Large intestine (tissue), 3 donors: ENCODE data around the gene TAB2. TPM values are rescaled to one million over a fixed set of nuclear protein-coding genes. Genes with fewer than 3 reads are reported as not detected.

Source experiments
- DNase-seq, 2 donors: peaks; one replicate each; pipeline versions ENCODE4 v3.0.0 to v3.0.0-alpha.2; 2013
- H3K27ac ChIP-seq: one replicate; pipeline ENCODE4 v1.5.1; 2013; ENCODE audit warnings: low read length
- H3K27me3 ChIP-seq: 2 replicates; pipeline ENCODE4 v1.6.1; 2013; ENCODE audit warnings: low read length; ENCODE audit not compliant: control insufficient read depth, insufficient read depth
- H3K36me3 ChIP-seq: 2 replicates; pipeline ENCODE4 v1.6.1; 2013; ENCODE audit warnings: low read length; ENCODE audit not compliant: control insufficient read depth, insufficient read depth
- H3K4me1 ChIP-seq: one replicate; pipeline ENCODE4 v1.6.1; 2013; ENCODE audit warnings: low read length; ENCODE audit not compliant: control insufficient read depth, insufficient read depth
- H3K4me3 ChIP-seq: one replicate; pipeline ENCODE4 v1.5.1; 2013; ENCODE audit warnings: low read length
- H3K9me3 ChIP-seq: one replicate; pipeline ENCODE4 v1.6.1; 2013; ENCODE audit warnings: mild to moderate bottlenecking, low read depth, low read length, moderate library complexity; ENCODE audit not compliant: control insufficient read depth
- WGBS: methylation state at CpG from one replicate; pipeline ENCODE4 v1.1.5; 2013; ENCODE audit warnings: low lambda C conversion rate; ENCODE audit not compliant: insufficient coverage; 5-methylcytosine and 5-hydroxymethylcytosine counted together
- polyA plus RNA-seq: library from polyadenylated mRNA; unstranded; fragments of 120-200 nt; gene quantifications from one replicate; pipeline ENCODE4 v1.2.1, GENCODE V29; 2013

The TAB2 gene
- polyA plus RNA-seq, 1 donor, result 43.7 TPM

DNA sequence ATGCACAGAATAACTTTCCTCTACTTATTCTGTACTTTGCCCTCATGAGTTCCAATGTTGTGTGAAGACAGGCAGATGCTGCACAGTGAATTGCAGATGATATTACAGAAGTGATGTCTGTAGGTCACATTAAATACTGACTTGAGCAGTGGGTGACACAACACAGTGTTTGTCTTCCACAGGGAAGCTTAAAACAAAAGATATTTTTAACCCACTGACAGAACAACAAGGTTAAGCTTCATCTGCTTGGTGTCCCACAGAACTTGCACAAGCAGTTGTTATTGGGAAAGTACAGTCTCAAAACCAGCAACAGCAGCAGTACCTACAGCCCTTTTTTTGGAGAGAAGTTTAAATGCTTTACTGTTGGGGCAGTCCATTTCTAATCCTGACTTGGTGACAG is 93.0 kb downstream of the TAB2 start:
- Histone ChIP-seq H3K4me1 (no peaks in the 10 kb centered on the region), H3K27ac (no peak overlapping the region), H3K4me3 (no peak overlapping the region), H3K9me3 (no peaks in the 10 kb centered on the region), H3K27me3 (no peaks in the 10 kb centered on the region), H3K36me3 (peaks cover 24% of the 10 kb centered on the region)
- DNase-seq, result no peak

DNA sequence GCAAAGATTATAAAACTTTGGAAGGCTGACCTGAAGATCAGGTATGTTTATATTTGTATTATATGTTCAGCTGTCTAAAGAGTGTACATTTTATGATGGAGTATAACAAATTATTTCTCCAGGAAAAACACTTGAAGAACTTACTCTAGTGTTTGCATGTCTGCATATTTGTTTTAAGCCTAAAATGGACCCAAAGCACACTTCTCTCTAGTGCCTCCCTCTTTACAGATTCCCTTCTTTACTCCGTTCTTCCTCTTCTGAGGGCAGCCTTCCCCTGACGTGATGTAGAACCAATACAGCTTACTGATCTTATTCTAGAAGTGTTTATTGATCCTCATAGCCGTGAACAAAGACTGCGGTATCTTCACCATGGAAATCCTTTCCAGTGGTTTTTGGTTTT is 96.5 kb downstream of the TAB2 start:
- H3K4me1 ChIP-seq, result no peaks in the 10 kb centered on the region
- H3K36me3 ChIP-seq, result peaks cover 20% of the 10 kb centered on the region
- H3K9me3 ChIP-seq, result no peaks in the 10 kb centered on the region
- WGBS, result 48% methylated on average over 2 of the region's 4 CpGs
- no peak for DNase-seq
- H3K27me3 ChIP-seq, result no peaks in the 10 kb centered on the region
- H3K4me3 ChIP-seq, result no peak overlapping the region
- no peak overlapping the region for H3K27ac ChIP-seq

DNA sequence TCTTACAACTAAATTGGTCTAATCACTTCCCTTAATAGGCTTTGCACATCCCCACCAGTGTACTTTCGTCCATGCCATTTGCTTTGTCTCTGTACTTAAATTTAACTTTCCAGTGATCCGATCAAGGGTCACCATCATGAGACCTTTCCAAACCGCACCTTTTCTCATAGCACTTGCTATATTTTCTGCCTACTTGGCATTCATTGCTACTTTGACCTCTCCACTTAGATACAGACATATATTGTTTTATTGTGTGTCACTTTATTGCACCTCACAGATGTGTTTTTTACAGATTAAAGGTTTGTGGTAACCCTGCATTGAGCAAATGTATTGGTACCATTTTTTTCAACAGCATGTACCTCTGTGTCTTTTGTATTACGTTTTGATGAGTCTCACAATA is 97.3 kb downstream of the TAB2 start:
- no peaks in the 10 kb centered on the region for H3K27me3 ChIP-seq
- peak; percentile 14 to 62 for DNase-seq
- no peak overlapping the region for H3K27ac ChIP-seq
- WGBS, result 39% methylated on average over 2 of the region's 4 CpGs
- peaks cover 13% of the 10 kb centered on the region for H3K36me3 ChIP-seq
- no peak overlapping the region for H3K4me3 ChIP-seq
- no peaks in the 10 kb centered on the region for H3K4me1 ChIP-seq
- no peaks in the 10 kb centered on the region for H3K9me3 ChIP-seq

DNA sequence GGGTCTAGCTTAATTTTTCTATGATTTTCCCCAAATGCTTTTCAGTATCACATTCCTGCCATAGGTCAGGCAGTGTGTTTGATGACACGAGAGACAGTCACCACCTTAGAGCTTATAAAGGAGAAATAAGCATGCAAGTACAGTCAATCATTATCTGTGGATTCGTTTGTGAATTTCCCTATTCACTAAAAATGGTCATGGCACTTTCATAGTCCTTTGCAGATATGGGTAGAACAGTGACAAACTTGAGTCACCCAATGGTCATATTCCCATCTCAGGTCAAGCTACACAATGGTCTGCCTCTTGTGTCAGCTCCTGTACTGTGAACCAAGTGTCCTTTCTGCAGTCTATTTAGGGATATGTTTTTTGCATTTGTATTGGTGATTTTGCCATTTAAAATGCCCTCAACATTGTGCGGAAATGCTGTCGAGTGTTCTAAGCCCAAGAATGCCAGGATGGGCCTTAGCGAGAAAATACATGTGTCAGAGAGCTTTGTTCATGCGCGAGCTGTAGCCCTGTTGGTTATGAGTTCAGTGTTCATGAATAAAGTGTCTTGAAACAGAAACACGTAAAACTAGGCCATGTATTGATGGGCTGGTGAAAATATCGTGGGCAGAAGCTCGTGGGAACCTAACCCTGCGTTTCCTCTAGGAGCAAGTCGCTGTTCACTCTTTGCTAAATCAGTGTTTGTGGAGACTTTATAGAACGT is 102.3 kb downstream of the TAB2 start:
- Histone ChIP-seq H3K36me3 (no peaks in the 10 kb centered on the region), H3K9me3 (no peaks in the 10 kb centered on the region), H3K27me3 (no peaks in the 10 kb centered on the region), H3K4me3 (no peak overlapping the region), H3K4me1 (no peaks in the 10 kb centered on the region), H3K27ac (no peak overlapping the region)
- DNase-seq, result no peak
- WGBS, result 82% methylated on average over 2 of the region's 13 CpGs

DNA sequence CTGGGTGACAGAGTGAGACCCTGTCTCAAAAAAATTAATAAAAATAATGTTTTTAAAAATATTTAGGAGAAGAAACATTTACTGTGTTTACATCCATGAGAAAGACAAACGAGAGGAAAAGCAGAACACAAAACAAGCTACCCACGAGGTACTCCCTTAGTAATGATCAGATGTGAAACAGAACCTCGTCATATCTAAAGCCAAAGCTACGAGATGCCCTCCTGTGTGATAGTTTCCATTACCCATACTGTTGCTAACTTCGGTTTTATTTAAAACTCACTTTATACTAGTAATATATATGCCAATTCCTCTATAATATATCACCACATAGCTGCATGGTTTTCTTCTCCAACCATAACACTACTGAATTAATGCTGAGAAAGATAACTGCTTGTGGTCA is 103.6 kb downstream of the TAB2 start:
- H3K27ac ChIP-seq, result no peak overlapping the region
- H3K27me3 ChIP-seq, result no peaks in the 10 kb centered on the region
- 85% methylated on average over 5 of the region's 5 CpGs for WGBS
- H3K36me3 ChIP-seq, result no peaks in the 10 kb centered on the region
- no peaks in the 10 kb centered on the region for H3K4me1 ChIP-seq
- DNase-seq, result no peak
- no peak overlapping the region for H3K4me3 ChIP-seq
- no peaks in the 10 kb centered on the region for H3K9me3 ChIP-seq

DNA sequence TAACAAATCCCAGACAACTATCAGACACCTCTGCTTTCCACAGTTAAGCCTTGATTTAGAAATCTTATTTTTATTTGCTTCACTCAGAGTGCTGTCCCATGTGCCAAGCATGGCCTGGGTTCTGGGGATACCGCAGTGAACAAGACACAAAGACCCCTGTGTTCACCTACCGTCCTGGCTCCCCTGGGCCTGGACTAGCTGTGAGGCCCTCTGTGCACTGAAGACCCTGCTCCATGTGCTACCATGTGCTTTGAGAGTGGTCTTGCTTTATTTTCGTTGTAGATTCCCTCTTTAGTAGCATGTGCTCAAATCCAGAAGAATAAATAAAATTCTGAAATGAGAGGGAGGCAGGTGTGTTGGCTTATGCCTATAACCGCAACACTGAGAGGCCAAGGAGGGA is 105.1 kb downstream of the TAB2 start:
- WGBS, result no CpG with 5 or more reads among the region's 4 CpGs
- no peak for DNase-seq
- no peaks in the 10 kb centered on the region for H3K27me3 ChIP-seq
- H3K4me3 ChIP-seq, result no peak overlapping the region
- no peak overlapping the region for H3K27ac ChIP-seq
- no peaks in the 10 kb centered on the region for H3K36me3 ChIP-seq
- H3K4me1 ChIP-seq, result no peaks in the 10 kb centered on the region
- no peaks in the 10 kb centered on the region for H3K9me3 ChIP-seq

DNA sequence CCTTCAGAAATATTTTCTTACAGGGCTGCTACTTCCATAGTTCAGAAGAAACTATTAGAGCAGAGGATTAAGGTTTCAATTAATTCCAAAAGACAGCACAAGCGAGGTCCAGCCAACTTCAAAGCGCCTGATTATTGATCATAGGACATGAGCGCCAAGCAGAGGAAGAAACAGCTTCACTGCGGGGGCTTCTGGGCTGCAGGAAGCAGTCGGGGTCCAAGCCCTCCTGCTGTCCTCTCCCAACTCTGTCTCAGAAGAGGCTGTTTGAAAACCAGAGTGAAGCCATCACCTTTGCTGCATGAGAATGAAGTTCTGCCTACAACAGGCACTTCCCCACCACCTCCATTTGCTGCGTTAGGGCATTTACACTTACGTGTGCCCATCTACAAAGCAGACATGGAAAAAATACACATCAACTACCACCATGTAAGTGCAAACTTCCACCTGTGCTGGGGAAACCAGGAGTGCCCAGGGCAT is 106.5 kb downstream of the TAB2 start:
- Histone ChIP-seq H3K4me1 (no peaks in the 10 kb centered on the region), H3K36me3 (no peaks in the 10 kb centered on the region), H3K27me3 (no peaks in the 10 kb centered on the region), H3K9me3 (no peaks in the 10 kb centered on the region), H3K4me3 (no peak overlapping the region), H3K27ac (no peak overlapping the region)
- no peak for DNase-seq
- WGBS, result no CpG with 5 or more reads among the region's 7 CpGs

DNA sequence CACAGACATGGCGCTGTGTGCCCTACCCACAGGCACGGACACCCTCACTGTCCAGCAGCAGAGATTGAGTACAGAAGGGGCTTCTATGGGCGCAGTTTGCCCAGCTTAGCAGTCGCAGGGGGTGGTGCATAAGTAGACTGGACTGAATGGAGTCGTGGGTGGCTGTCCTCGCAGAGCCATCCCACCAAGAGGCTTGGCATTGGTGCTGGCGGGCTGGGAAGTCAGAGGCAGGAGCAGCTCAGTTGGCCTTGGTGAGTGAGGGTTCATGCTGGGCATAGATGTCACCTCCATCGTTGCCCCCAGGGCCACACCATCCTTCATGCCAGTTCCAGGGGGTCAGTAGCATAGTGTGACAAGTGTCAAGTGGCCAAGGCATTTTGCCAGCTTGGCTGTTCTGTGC is 107.7 kb downstream of the TAB2 start:
- Histone ChIP-seq H3K4me1 (no peaks in the 10 kb centered on the region), H3K9me3 (no peaks in the 10 kb centered on the region), H3K27me3 (no peaks in the 10 kb centered on the region), H3K27ac (no peak overlapping the region), H3K36me3 (no peaks in the 10 kb centered on the region), H3K4me3 (no peak overlapping the region)
- no CpG with 5 or more reads among the region's 8 CpGs for WGBS
- DNase-seq, result no peak

DNA sequence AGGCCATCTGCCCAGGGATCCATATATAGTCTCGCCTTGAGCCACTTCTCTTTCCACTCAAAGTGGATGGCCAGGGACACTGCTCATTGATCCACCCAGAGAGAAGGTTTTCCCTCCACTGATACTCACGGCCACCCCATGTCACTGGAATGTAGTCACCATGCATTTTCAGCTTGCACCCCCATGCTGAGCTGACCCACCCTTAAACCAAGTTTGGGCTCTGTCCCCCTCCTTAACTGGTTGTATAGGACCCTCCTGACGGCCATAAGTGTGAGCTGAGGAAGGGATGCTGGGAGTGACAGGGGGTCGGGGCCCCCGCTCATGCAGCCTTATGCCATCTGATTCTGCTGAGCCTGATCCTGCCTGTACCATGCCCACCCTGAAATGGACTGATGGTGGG is 108.2 kb downstream of the TAB2 start:
- no peaks in the 10 kb centered on the region for H3K36me3 ChIP-seq
- no peak overlapping the region for H3K4me3 ChIP-seq
- no peaks in the 10 kb centered on the region for H3K9me3 ChIP-seq
- H3K27me3 ChIP-seq, result no peaks in the 10 kb centered on the region
- no peak overlapping the region for H3K27ac ChIP-seq
- H3K4me1 ChIP-seq, result no peaks in the 10 kb centered on the region
- DNase-seq, result no peak
- WGBS, result no CpG with 5 or more reads among the region's 5 CpGs

DNA sequence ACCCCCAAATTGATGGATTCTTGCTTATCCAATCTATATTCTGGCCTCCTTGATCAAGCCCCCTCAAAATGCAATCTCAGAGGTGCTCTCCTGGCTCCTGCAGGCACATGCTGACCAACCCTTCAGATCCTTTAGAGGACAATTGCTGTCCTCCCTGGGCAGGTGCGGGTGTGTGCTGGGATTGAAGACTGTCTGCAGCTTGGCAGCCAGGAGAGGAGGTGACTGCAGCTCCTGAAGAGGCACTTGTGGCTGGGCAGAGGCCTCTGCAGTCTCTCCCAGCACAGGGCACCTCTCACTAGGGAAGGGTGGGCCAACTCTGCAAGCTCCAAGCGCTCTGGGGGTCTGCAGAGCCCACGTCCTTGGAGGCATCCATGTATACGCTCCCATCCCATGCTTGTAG is 111.1 kb downstream of the TAB2 start:
- H3K27ac ChIP-seq, result no peak overlapping the region

More for the DNA sequence above, 111.1 kb downstream of the TAB2 start:
- no peak for DNase-seq
- no peaks in the 10 kb centered on the region for H3K9me3 ChIP-seq
- no CpG with 5 or more reads among the region's 4 CpGs for WGBS
- H3K27me3 ChIP-seq, result no peaks in the 10 kb centered on the region
- peaks cover 2% of the 10 kb centered on the region for H3K4me1 ChIP-seq
- no peaks in the 10 kb centered on the region for H3K36me3 ChIP-seq
- no peak overlapping the region for H3K4me3 ChIP-seq
